Measurements from ENCODE around the gene MORC2.

The MORC2 gene

DNA sequence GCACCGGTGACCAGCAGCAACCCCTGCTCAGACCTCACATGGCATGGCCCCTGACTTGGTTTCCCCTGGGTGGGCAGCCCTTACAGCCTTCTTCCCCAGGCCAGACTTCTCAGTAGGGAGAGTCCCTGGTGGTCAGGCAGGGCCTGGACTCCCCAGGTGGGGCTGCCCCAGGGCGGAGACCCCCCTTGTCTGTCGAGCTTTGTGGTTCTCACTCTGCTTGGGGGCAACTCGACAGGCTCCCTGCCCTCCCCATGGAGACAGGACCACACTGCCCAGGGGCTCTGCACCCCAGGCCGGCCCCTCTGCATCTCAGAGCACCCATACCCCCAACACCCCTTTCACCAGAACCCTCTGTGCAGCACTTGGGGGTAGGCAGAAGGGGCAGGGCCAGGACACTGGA lies 87.7 kb downstream of the MORC2 start:
- H3K27ac ChIP-seq (ENCODE audit: low read depth, low read length): no peak overlapping the region

GRCh38 chr22:30880181-30880601 lies 88.4 kb downstream of the MORC2 start:
- no peaks in the 10 kb centered on the region for H3K27me3 ChIP-seq (ENCODE audit: insufficient read depth, low read length)
- no peak overlapping the region for H3K4me3 ChIP-seq (ENCODE audit: low read depth, low read length)
- no peaks in the 10 kb centered on the region for H3K4me1 ChIP-seq (ENCODE audit: control insufficient read depth, insufficient read depth, low read length, unreplicated experiment)
- H3K27ac ChIP-seq (ENCODE audit: low read depth, low read length): no peak overlapping the region
- no peaks in the 10 kb centered on the region for H3K36me3 ChIP-seq (ENCODE audit: insufficient read depth, low read length)
- H3K79me2 ChIP-seq (ENCODE audit: control insufficient read depth, insufficient read depth, low read length, unreplicated experiment): no peaks in the 10 kb centered on the region
- H2AFZ ChIP-seq (ENCODE audit: low read length, unreplicated experiment): no peak overlapping the region

More for the DNA sequence above, 87.7 kb downstream of the MORC2 start:
- Histone ChIP-seq H3K4me1 (ENCODE audit: control insufficient read depth, insufficient read depth, low read length, unreplicated experiment) (no peaks in the 10 kb centered on the region), H2AFZ (ENCODE audit: low read length, unreplicated experiment) (no peak overlapping the region), H3K79me2 (ENCODE audit: control insufficient read depth, insufficient read depth, low read length, unreplicated experiment) (no peaks in the 10 kb centered on the region), H3K36me3 (ENCODE audit: insufficient read depth, low read length) (no peaks in the 10 kb centered on the region), H3K27me3 (ENCODE audit: insufficient read depth, low read length) (no peaks in the 10 kb centered on the region), H3K4me3 (ENCODE audit: low read depth, low read length) (no peak overlapping the region)

DNA sequence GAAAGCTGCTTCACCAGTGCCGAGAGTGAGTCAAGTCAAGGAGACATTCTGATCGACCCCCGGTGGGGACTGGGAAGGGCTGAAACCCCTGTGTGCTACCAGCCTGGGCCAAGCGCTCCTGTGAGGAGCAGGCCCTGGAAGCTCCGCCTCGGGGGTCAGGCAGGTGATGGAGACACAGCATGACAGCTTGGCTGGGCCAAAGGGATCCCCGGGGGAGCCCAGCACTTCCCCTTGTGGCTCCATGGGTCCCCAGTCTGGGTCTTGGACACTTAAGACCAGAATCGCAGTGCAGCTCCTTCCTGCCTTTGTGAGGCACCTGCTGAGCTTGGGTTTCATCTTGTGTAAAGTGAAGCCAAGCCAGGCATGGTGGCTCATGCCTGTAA lies 89.2 kb downstream of the MORC2 start:
- Histone ChIP-seq H3K36me3 (ENCODE audit: insufficient read depth, low read length) (no peaks in the 10 kb centered on the region), H3K79me2 (ENCODE audit: control insufficient read depth, insufficient read depth, low read length, unreplicated experiment) (no peaks in the 10 kb centered on the region), H3K27me3 (ENCODE audit: insufficient read depth, low read length) (no peaks in the 10 kb centered on the region), H2AFZ (ENCODE audit: low read length, unreplicated experiment) (no peak overlapping the region), H3K4me3 (ENCODE audit: low read depth, low read length) (no peak overlapping the region), H3K4me1 (ENCODE audit: control insufficient read depth, insufficient read depth, low read length, unreplicated experiment) (no peaks in the 10 kb centered on the region), H3K27ac (ENCODE audit: low read depth, low read length) (no peak overlapping the region)

GRCh38 chr22:30878516-30879414 lies 89.8 kb downstream of the MORC2 start:
- H3K4me3 ChIP-seq (ENCODE audit: low read depth, low read length): no peak overlapping the region
- no peak overlapping the region for H3K27ac ChIP-seq (ENCODE audit: low read depth, low read length)
- no peaks in the 10 kb centered on the region for H3K36me3 ChIP-seq (ENCODE audit: insufficient read depth, low read length)
- H3K79me2 ChIP-seq (ENCODE audit: control insufficient read depth, insufficient read depth, low read length, unreplicated experiment): no peaks in the 10 kb centered on the region
- no peaks in the 10 kb centered on the region for H3K27me3 ChIP-seq (ENCODE audit: insufficient read depth, low read length)
- H2AFZ ChIP-seq (ENCODE audit: low read length, unreplicated experiment): no peak overlapping the region
- no peaks in the 10 kb centered on the region for H3K4me1 ChIP-seq (ENCODE audit: control insufficient read depth, insufficient read depth, low read length, unreplicated experiment)

GRCh38 chr22:30877662-30878515 lies 90.7 kb downstream of the MORC2 start:
- no peaks in the 10 kb centered on the region for H3K79me2 ChIP-seq (ENCODE audit: control insufficient read depth, insufficient read depth, low read length, unreplicated experiment)
- H2AFZ ChIP-seq (ENCODE audit: low read length, unreplicated experiment): no peak overlapping the region
- no peak overlapping the region for H3K27ac ChIP-seq (ENCODE audit: low read depth, low read length)
- H3K27me3 ChIP-seq (ENCODE audit: insufficient read depth, low read length): no peaks in the 10 kb centered on the region
- no peak overlapping the region for H3K4me3 ChIP-seq (ENCODE audit: low read depth, low read length)
- H3K36me3 ChIP-seq (ENCODE audit: insufficient read depth, low read length): no peaks in the 10 kb centered on the region
- H3K4me1 ChIP-seq (ENCODE audit: control insufficient read depth, insufficient read depth, low read length, unreplicated experiment): no peaks in the 10 kb centered on the region

- H3K4me3 ChIP-seq (ENCODE audit: low read depth, low read length): no peak overlapping the region
- no peaks in the 10 kb centered on the region for H3K4me1 ChIP-seq (ENCODE audit: control insufficient read depth, insufficient read depth, low read length, unreplicated experiment)
- no peak overlapping the region for H2AFZ ChIP-seq (ENCODE audit: low read length, unreplicated experiment)
- no peaks in the 10 kb centered on the region for H3K27me3 ChIP-seq (ENCODE audit: insufficient read depth, low read length)
- H3K36me3 ChIP-seq (ENCODE audit: insufficient read depth, low read length): no peaks in the 10 kb centered on the region
- H3K79me2 ChIP-seq (ENCODE audit: control insufficient read depth, insufficient read depth, low read length, unreplicated experiment): no peaks in the 10 kb centered on the region
- H3K27ac ChIP-seq (ENCODE audit: low read depth, low read length): no peak overlapping the region
These were observed 91.5 kb downstream of the MORC2 start for GRCh38 chr22:30876915-30877553.

GRCh38 chr22:30876221-30876751 lies 92.3 kb downstream of the MORC2 start:
- Histone ChIP-seq H3K36me3 (ENCODE audit: insufficient read depth, low read length) (no peaks in the 10 kb centered on the region), H3K27ac (ENCODE audit: low read depth, low read length) (no peak overlapping the region), H3K27me3 (ENCODE audit: insufficient read depth, low read length) (no peaks in the 10 kb centered on the region), H3K79me2 (ENCODE audit: control insufficient read depth, insufficient read depth, low read length, unreplicated experiment) (no peaks in the 10 kb centered on the region), H3K4me1 (ENCODE audit: control insufficient read depth, insufficient read depth, low read length, unreplicated experiment) (no peaks in the 10 kb centered on the region), H2AFZ (ENCODE audit: low read length, unreplicated experiment) (no peak overlapping the region), H3K4me3 (ENCODE audit: low read depth, low read length) (no peak overlapping the region)

DNA sequence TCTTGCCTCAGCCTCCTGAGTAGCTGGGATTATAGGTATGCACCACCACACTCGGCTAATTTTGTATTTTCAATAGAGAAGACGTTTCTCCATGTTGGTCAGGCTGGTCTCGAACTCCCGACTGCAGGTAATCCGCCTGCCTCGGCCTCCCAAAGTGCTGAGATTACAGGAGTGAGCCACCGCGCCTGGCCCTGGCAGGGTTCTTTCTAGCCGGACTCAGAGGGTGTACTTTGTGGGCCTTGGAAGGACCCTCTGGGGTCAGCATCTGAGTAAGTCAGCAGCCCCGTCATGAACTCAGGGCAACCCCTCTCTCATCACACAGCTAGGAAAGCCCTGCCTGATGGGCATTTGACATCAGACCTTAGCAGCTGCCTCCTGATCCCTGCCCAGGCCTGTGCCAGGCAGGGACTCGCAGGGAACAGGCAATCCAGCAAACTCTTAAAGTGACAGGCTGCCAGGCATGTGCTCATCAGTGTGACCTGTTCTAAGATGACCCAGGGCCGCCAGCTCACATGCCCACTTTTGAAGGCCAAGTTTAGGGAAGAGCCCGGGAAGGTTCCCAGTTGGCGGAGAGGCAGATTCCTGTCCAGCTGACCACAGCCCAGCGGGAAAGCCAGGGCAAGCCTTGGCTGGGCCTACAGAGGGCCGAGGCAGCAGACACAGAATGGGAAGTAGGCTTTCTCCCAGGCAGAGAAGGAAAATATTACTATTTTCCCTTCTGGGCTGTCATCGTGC lies 92.9 kb downstream of the MORC2 start:
- H2AFZ ChIP-seq (ENCODE audit: low read length, unreplicated experiment): no peak overlapping the region
- H3K4me3 ChIP-seq (ENCODE audit: low read depth, low read length): no peak overlapping the region
- no peaks in the 10 kb centered on the region for H3K79me2 ChIP-seq (ENCODE audit: control insufficient read depth, insufficient read depth, low read length, unreplicated experiment)
- H3K36me3 ChIP-seq (ENCODE audit: insufficient read depth, low read length): no peaks in the 10 kb centered on the region
- H3K4me1 ChIP-seq (ENCODE audit: control insufficient read depth, insufficient read depth, low read length, unreplicated experiment): no peaks in the 10 kb centered on the region
- no peaks in the 10 kb centered on the region for H3K27me3 ChIP-seq (ENCODE audit: insufficient read depth, low read length)
- no peak overlapping the region for H3K27ac ChIP-seq (ENCODE audit: low read depth, low read length)
